A549 (cell line): ENCODE results near the gene AGTPBP1. TPM values are rescaled to one million over a fixed set of nuclear protein-coding genes. Genes with fewer than 3 reads are reported as not detected.

ENCODE experiments used
- ATAC-seq, 2 experiments: fragments of 200-7000 bp in 1 of 2; fragments of >200 bp in 1 of 2; cut with Nextera tagmentation in 1 of 2; cut with Tn5 transposase in 1 of 2; 3 replicates each; pipeline versions ENCODE4 v1.8.0 to v1.9.1; 2018 to 2020; ENCODE audit warnings: mild to moderate bottlenecking in 1 of 2, moderate library complexity in 1 of 2
- CTCF ChIA-PET: fragments of 300-600 bp; sonication (Branson Sonifier 250); formaldehyde crosslinking; extraction: SDS; loops from one replicate; lab custom pipeline; 2021; ENCODE audit warnings: antibody characterized with exemption, inconsistent platforms; lab: Yijun Ruan, JAX
- POLR2A ChIA-PET: fragments of 350-600 bp; formaldehyde crosslinking; extraction: SDS; loops from one replicate; lab custom pipeline; 2021; ENCODE audit warnings: antibody characterized with exemption, inconsistent platforms; lab: Yijun Ruan, JAX
- DNase-seq, 2 experiments: peaks; one replicate each; pipeline versions ENCODE4 v3.0.0 to v3.0.0-alpha.2; 2011 to 2016; ENCODE audit warnings: low read depth in 1 of 2, low spot score in 1 of 2
- FAIRE-seq: peaks from 2 replicates; lab custom pipeline; 2011; peaks lifted over from hg19 to GRCh38; lab: Jason Lieb, UNC
- H3K27ac ChIP-seq, 2 experiments: fragments of >200 bp; sonication (Bioruptor Twin); formaldehyde crosslinking; 3 replicates each; pipeline ENCODE4 v1.5.1; 2016 to 2017
- H3K4me1 ChIP-seq: fragments of >200 bp; sonication (Bioruptor Twin); formaldehyde crosslinking; 3 replicates; pipeline ENCODE4 v1.6.1; 2016
- H3K4me2 ChIP-seq: fragments of >200 bp; sonication (Bioruptor Twin); formaldehyde crosslinking; 3 replicates; pipeline ENCODE4 v1.6.1; 2016
- H3K4me3 ChIP-seq: fragments of >200 bp; sonication (Bioruptor Twin); formaldehyde crosslinking; 3 replicates; pipeline ENCODE4 v1.5.1; 2016
- H3K9me3 ChIP-seq: fragments of >200 bp; sonication (Bioruptor Twin); formaldehyde crosslinking; 3 replicates; pipeline ENCODE4 v1.6.1; 2016
- BCL3 ChIP-seq: fragments of >200 bp; sonication (Bioruptor Twin); formaldehyde crosslinking; IDR thresholded peaks from 3 replicates; pipeline ENCODE4 v1.6.1; 2016
- CBX8 ChIP-seq: fragments of 200-600 bp; sonication (generic); IDR thresholded peaks from 2 replicates; pipeline ENCODE4 v1.6.1; 2016
- E2F6 ChIP-seq: IDR thresholded peaks from 2 replicates; pipeline ENCODE4 v1.6.1; 2012; ENCODE audit warnings: low read depth, borderline replicate concordance
- EHMT2 ChIP-seq: fragments of 200-600 bp; sonication (generic); IDR thresholded peaks from 2 replicates; pipeline ENCODE4 v1.6.1; 2016; ENCODE audit warnings: antibody characterized with exemption, low read depth, mild to moderate bottlenecking, moderate library complexity
- ESRRA ChIP-seq: fragments of 150-350 bp; IDR thresholded peaks from 2 replicates; pipeline ENCODE4 v1.6.1; 2014; ENCODE audit warnings: mild to moderate bottlenecking, low read length, borderline replicate concordance
- FOSL2 ChIP-seq, 2 experiments: fragments of 450-650 bp in 1 of 2; fragments of >200 bp in 1 of 2; sonication (Bioruptor Twin) in 1 of 2; formaldehyde crosslinking; IDR thresholded peaks; 2 replicates each; pipeline versions ENCODE4 v1.5.0 to v1.6.1; 2016 to 2020; ENCODE audit warnings: mild to moderate bottlenecking in 1 of 2, moderate library complexity in 1 of 2
- FOXS1 ChIP-seq: fragments of 250-450 bp; sonication (Bioruptor Pico); IDR thresholded peaks from 2 replicates; pipeline ENCODE4 v1.5.0; 2020; ENCODE audit warnings: mild to moderate bottlenecking, moderate library complexity
- HDAC2 ChIP-seq: fragments of 200-600 bp; sonication (generic); IDR thresholded peaks from 2 replicates; pipeline ENCODE4 v1.6.1; 2016
- HOXA7 ChIP-seq: fragments of 250-450 bp; sonication (Bioruptor Pico); IDR thresholded peaks from 2 replicates; pipeline ENCODE4 v1.5.0; 2020; ENCODE audit warnings: mild to moderate bottlenecking, moderate library complexity
- KDM1A ChIP-seq: fragments of 200-600 bp; sonication (generic); IDR thresholded peaks from 2 replicates; pipeline ENCODE4 v1.6.1; 2016; ENCODE audit warnings: low read depth, mild to moderate bottlenecking
- MAX ChIP-seq: IDR thresholded peaks from 2 replicates; pipeline ENCODE4 v1.6.1; 2012
- MAZ ChIP-seq: fragments of 150-350 bp; IDR thresholded peaks from 2 replicates; pipeline ENCODE4 v1.6.1; 2014; ENCODE audit warnings: antibody characterized with exemption, low read depth, low read length, borderline replicate concordance
- NFE2L2 ChIP-seq: fragments of 150-350 bp; conservative IDR thresholded peaks from 2 replicates; pipeline ENCODE4 v1.6.1; 2014; ENCODE audit warnings: low read length
- PHF8 ChIP-seq: fragments of 200-600 bp; sonication (generic); IDR thresholded peaks from 2 replicates; pipeline ENCODE4 v1.6.1; 2016; ENCODE audit warnings: low read depth, mild to moderate bottlenecking, antibody characterized with exemption, moderate library complexity, borderline replicate concordance
- RARB ChIP-seq: fragments of 250-450 bp; sonication (Bioruptor Pico); IDR thresholded peaks from 2 replicates; pipeline ENCODE4 v1.8.0; 2021; ENCODE audit warnings: mild to moderate bottlenecking, moderate library complexity
- RFX5 ChIP-seq: fragments of 450-650 bp; IDR thresholded peaks from 2 replicates; pipeline ENCODE4 v1.7.1; 2014; ENCODE audit warnings: antibody characterized with exemption, mild to moderate bottlenecking, moderate library complexity
- RNF2 ChIP-seq: fragments of 200-600 bp; sonication (generic); IDR thresholded peaks from 2 replicates; pipeline ENCODE4 v1.6.1; 2016; ENCODE audit warnings: low read depth, mild to moderate bottlenecking, antibody characterized with exemption, moderate library complexity, borderline replicate concordance
- USF2 ChIP-seq: fragments of 450-650 bp; IDR thresholded peaks from 2 replicates; pipeline ENCODE4 v1.6.1; 2014; ENCODE audit warnings: antibody characterized with exemption
- ZNF302 ChIP-seq: fragments of 250-450 bp; sonication (Bioruptor Pico); IDR thresholded peaks from 2 replicates; pipeline ENCODE4 v1.9.0; 2021; ENCODE audit warnings: inconsistent platforms, mild to moderate bottlenecking, moderate library complexity
- ZSCAN20 ChIP-seq: fragments of 250-450 bp; sonication (Bioruptor Pico); IDR thresholded peaks from 2 replicates; pipeline ENCODE4 v1.8.0; 2022; ENCODE audit warnings: mild to moderate bottlenecking, moderate library complexity
- WGBS: methylation state at CpG from one replicate; pipeline ENCODE4 v1.1.6; 2017; ENCODE audit errors: missing lambda C conversion rate; 5-methylcytosine and 5-hydroxymethylcytosine counted together
- polyA plus RNA-seq, 4 experiments: library from polyadenylated mRNA; depleted of rRNA in 3 of 4; stranded (reverse); fragments of >200 nt; fragmentation: RNase III in 1 of 4; extraction: RNeasy Plus Mini Kit Qiagen cat#74134 plus additional on column Dnase treatment in 1 of 4; gene quantifications; 2 replicates in 3 of 4; 3 replicates in 1 of 4; pipeline ENCODE4 v1.2.3, GENCODE V29; 2011 to 2017

The AGTPBP1 gene
- polyA plus RNA-seq, 2 of the 4 experiments (the other 2 are of a cell fraction), result 8.9 to 18.8 TPM

GRCh38 chr9:85738509-85738908 lies 3.2 kb downstream of the AGTPBP1 start:
- ATAC-seq (no peak), FAIRE-seq (no peak), DNase-seq (no peak)
- H3K4me2 ChIP-seq, result no peak overlapping the region
- no peak overlapping the region for H3K27ac ChIP-seq
- CTCF ChIA-PET, result interaction anchor here (0.9 to 4.6 kb wide), 2 partner anchors 14 to 40 kb away, joined by 3 to 20 read pairs; no protein-coding TSS in a partner anchor
- H3K4me3 ChIP-seq, result no peak overlapping the region
- POLR2A ChIA-PET, result no interaction called here
- WGBS, result 77% methylated on average over 2 of the region's 2 CpGs
- no peak for TF ChIP-seq ESRRA
- TF ChIP-seq HOXA7 (CRISPR knock-in tag), result no peak
- no peak for TF ChIP-seq FOSL2 (IDR thresholded peaks at IDR 0.05)
- no peak for TF ChIP-seq FOSL2 (CRISPR knock-in tag; IDR thresholded peaks at IDR 0.05)
- no peak for TF ChIP-seq CBX8
- TF ChIP-seq MAX, result no peak
- H3K4me1 ChIP-seq, result peaks cover 34% of the 10 kb centered on the region
- H3K9me3 ChIP-seq, result no peaks in the 10 kb centered on the region

- ATAC-seq, result no peak
- no peak for DNase-seq
- ChIA-PET POLR2A (no interaction called here), CTCF (interaction anchor here (1.7 kb wide), 1 partner anchor 1341 kb away, joined by 4 read pairs; no protein-coding TSS in a partner anchor)
- no peak overlapping the region for H3K4me3 ChIP-seq
- WGBS, result 45% methylated on average over 3 of the region's 3 CpGs
- no peak for FAIRE-seq
- H3K4me2 ChIP-seq, result peak overlapping the region; percentile 42
- TF ChIP-seq E2F6 (no peak), FOXS1 (no peak), RFX5 (no peak), MAX (no peak), PHF8 (no peak), MAZ (no peak), RARB (CRISPR knock-in tag) (no peak), RNF2 (no peak), USF2 (no peak), EHMT2 (no peak)
- no peak overlapping the region for H3K27ac ChIP-seq
- peaks cover 27% of the 10 kb centered on the region for H3K4me1 ChIP-seq
- no peaks in the 10 kb centered on the region for H3K9me3 ChIP-seq
Measured at GRCh38 chr9:85737671-85738070, 4.1 kb downstream of the AGTPBP1 start.

- no peak overlapping the region for H3K4me2 ChIP-seq
- peaks cover 7% of the 10 kb centered on the region; the same call in 1 of the 3 replicates for H3K4me1 ChIP-seq
- DNase-seq (no peak), ATAC-seq (no peak), FAIRE-seq (no peak)
- H3K9me3 ChIP-seq, result no peaks in the 10 kb centered on the region
- H3K4me3 ChIP-seq, result no peak overlapping the region
- ChIA-PET CTCF (no interaction called here), POLR2A (no interaction called here)
- no peak for TF ChIP-seq NFE2L2
- TF ChIP-seq ESRRA, result no peak
- TF ChIP-seq KDM1A, result no peak
- no peak for TF ChIP-seq HDAC2
- no peak for TF ChIP-seq RFX5
- no peak for TF ChIP-seq PHF8
- TF ChIP-seq ZSCAN20, result no peak
- TF ChIP-seq E2F6, result no peak
- TF ChIP-seq ZNF302 (CRISPR knock-in tag), result no peak
- TF ChIP-seq BCL3, result no peak
- WGBS, result 61% methylated on average over 4 of the region's 4 CpGs
- H3K27ac ChIP-seq, result no peak overlapping the region
Measured at GRCh38 chr9:85730916-85731630, 10.7 kb downstream of the AGTPBP1 start.
